Measurements from ENCODE around the gene SRRD. TPM values are rescaled to one million over a fixed set of nuclear protein-coding genes. Genes with fewer than 3 reads are reported as not detected.

The SRRD gene
- total RNA-seq, 1 donor from 2014 or later, result 20.4 TPM

GRCh38 chr22:26529345-26529744, 45.7 kb downstream of the SRRD start:
- no peak for DNase-seq (ENCODE audit: extremely low spot score, unreplicated experiment)
- TF ChIP-seq CTCF (IDR thresholded peaks at IDR 0.05), result no peak
- H3K27ac Mint-ChIP-seq (ENCODE audit: unreplicated experiment), result no peak overlapping the region
- no peak overlapping the region for H3K4me3 Mint-ChIP-seq (ENCODE audit: unreplicated experiment)
- no peaks in the 10 kb centered on the region for H3K9me3 Mint-ChIP-seq (ENCODE audit: unreplicated experiment)
- H3K27me3 Mint-ChIP-seq (ENCODE audit: unreplicated experiment), result no peaks in the 10 kb centered on the region
- H3K36me3 Mint-ChIP-seq (ENCODE audit: unreplicated experiment), result peaks cover 11% of the 10 kb centered on the region
- no peaks in the 10 kb centered on the region for H3K4me1 Mint-ChIP-seq (ENCODE audit: unreplicated experiment)

GRCh38 chr22:26534171-26534855, 50.6 kb downstream of the SRRD start:
- H3K9me3 Mint-ChIP-seq (ENCODE audit: unreplicated experiment), result no peaks in the 10 kb centered on the region
- no peak overlapping the region for H3K4me3 Mint-ChIP-seq (ENCODE audit: unreplicated experiment)
- H3K36me3 Mint-ChIP-seq (ENCODE audit: unreplicated experiment), result peaks cover 12% of the 10 kb centered on the region
- no peak for TF ChIP-seq CTCF (IDR thresholded peaks at IDR 0.05)
- no peaks in the 10 kb centered on the region for H3K27me3 Mint-ChIP-seq (ENCODE audit: unreplicated experiment)
- H3K4me1 Mint-ChIP-seq (ENCODE audit: unreplicated experiment), result no peaks in the 10 kb centered on the region
- H3K27ac Mint-ChIP-seq (ENCODE audit: unreplicated experiment), result no peak overlapping the region
- DNase-seq (ENCODE audit: extremely low spot score, unreplicated experiment), result no peak

GRCh38 chr22:26534874-26535602, 51.4 kb downstream of the SRRD start:
- TF ChIP-seq CTCF (IDR thresholded peaks at IDR 0.05), result no peak
- Mint-ChIP-seq H3K4me1 (ENCODE audit: unreplicated experiment) (no peaks in the 10 kb centered on the region), H3K27me3 (ENCODE audit: unreplicated experiment) (no peaks in the 10 kb centered on the region), H3K27ac (ENCODE audit: unreplicated experiment) (no peak overlapping the region), H3K36me3 (ENCODE audit: unreplicated experiment) (peaks cover 12% of the 10 kb centered on the region), H3K9me3 (ENCODE audit: unreplicated experiment) (no peaks in the 10 kb centered on the region), H3K4me3 (ENCODE audit: unreplicated experiment) (no peak overlapping the region)
- DNase-seq (ENCODE audit: extremely low spot score, unreplicated experiment), result no peak

GRCh38 chr22:26535603-26535908, 51.9 kb downstream of the SRRD start:
- peaks cover 9% of the 10 kb centered on the region for H3K36me3 Mint-ChIP-seq (ENCODE audit: unreplicated experiment)
- no peak overlapping the region for H3K4me3 Mint-ChIP-seq (ENCODE audit: unreplicated experiment)
- no peak for DNase-seq (ENCODE audit: extremely low spot score, unreplicated experiment)
- H3K9me3 Mint-ChIP-seq (ENCODE audit: unreplicated experiment), result no peaks in the 10 kb centered on the region
- H3K27ac Mint-ChIP-seq (ENCODE audit: unreplicated experiment), result no peak overlapping the region
- H3K4me1 Mint-ChIP-seq (ENCODE audit: unreplicated experiment), result no peaks in the 10 kb centered on the region
- no peaks in the 10 kb centered on the region for H3K27me3 Mint-ChIP-seq (ENCODE audit: unreplicated experiment)
- no peak for TF ChIP-seq CTCF (IDR thresholded peaks at IDR 0.05)

- DNase-seq (ENCODE audit: extremely low spot score, unreplicated experiment), result no peak
- Mint-ChIP-seq H3K27me3 (ENCODE audit: unreplicated experiment) (no peaks in the 10 kb centered on the region), H3K4me1 (ENCODE audit: unreplicated experiment) (no peaks in the 10 kb centered on the region), H3K4me3 (ENCODE audit: unreplicated experiment) (no peak overlapping the region), H3K27ac (ENCODE audit: unreplicated experiment) (no peak overlapping the region), H3K9me3 (ENCODE audit: unreplicated experiment) (no peaks in the 10 kb centered on the region), H3K36me3 (ENCODE audit: unreplicated experiment) (peaks cover 9% of the 10 kb centered on the region)
- TF ChIP-seq CTCF (IDR thresholded peaks at IDR 0.05), result no peak
These were observed 52.5 kb downstream of the SRRD start for GRCh38 chr22:26536056-26536761.
